ENCODE measurements around the gene ACOXL. TPM values are rescaled to one million over a fixed set of nuclear protein-coding genes. Genes with fewer than 3 reads are reported as not detected.

The ACOXL gene
- total RNA-seq, 2 experiments from 2014 or later, result not detected

DNA sequence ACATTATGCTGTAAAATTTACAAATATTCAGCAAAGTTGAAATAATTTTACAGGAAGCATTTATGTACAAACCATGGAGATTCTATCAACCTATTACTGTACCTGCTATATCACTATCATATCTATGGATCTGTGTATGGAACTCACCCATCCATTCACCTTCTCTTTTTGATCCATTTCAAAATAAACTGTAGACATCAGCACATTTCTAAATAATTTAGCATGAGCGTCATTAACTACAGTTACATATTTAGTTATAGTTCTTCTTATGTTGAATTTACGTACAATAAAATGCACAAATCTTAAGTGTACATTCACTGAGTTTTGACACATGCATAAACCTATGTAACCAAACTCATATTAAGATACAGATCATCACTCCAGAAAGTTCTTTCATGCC is 260.5 kb downstream of the ACOXL start:
- Histone ChIP-seq H3K36me3 (ENCODE audit: insufficient read depth, low read length) (no peaks in the 10 kb centered on the region), H3K4me3 (ENCODE audit: low read length) (no peak overlapping the region), H3K27me3 (ENCODE audit: control insufficient read depth in 1 of 2, insufficient read depth in 2 of 2, low read length in 2 of 2) (no peaks in the 10 kb centered on the region), H3K4me1 (ENCODE audit: insufficient read depth, low read length) (peaks cover 14% of the 10 kb centered on the region), H3K27ac (ENCODE audit: low read depth in 1 of 2, low read length in 2 of 2) (no peak overlapping the region), H3K9me3 (ENCODE audit: control insufficient read depth in 1 of 2, insufficient read depth in 1 of 2, low read length in 2 of 2) (no peaks in the 10 kb centered on the region)
- no peak for DNase-seq
- Mint-ChIP-seq H3K4me3 (no peak overlapping the region), H3K36me3 (ENCODE audit: low read depth) (no peaks in the 10 kb centered on the region), H3K4me1 (ENCODE audit: low read depth) (peaks cover 19% of the 10 kb centered on the region), H3K27me3 (peaks cover 14% of the 10 kb centered on the region), H3K27ac (no peak overlapping the region), H3K9me3 (peaks cover 3% of the 10 kb centered on the region)
- ChIA-PET POLR2A (no interaction called here), CTCF (no interaction called here)
- intact Hi-C loops (cut with DNase I, micrococcal nuclease), result no loop called here
- ATAC-seq (ENCODE audit: poor library complexity), result no peak
- TF ChIP-seq, protein P1, sequence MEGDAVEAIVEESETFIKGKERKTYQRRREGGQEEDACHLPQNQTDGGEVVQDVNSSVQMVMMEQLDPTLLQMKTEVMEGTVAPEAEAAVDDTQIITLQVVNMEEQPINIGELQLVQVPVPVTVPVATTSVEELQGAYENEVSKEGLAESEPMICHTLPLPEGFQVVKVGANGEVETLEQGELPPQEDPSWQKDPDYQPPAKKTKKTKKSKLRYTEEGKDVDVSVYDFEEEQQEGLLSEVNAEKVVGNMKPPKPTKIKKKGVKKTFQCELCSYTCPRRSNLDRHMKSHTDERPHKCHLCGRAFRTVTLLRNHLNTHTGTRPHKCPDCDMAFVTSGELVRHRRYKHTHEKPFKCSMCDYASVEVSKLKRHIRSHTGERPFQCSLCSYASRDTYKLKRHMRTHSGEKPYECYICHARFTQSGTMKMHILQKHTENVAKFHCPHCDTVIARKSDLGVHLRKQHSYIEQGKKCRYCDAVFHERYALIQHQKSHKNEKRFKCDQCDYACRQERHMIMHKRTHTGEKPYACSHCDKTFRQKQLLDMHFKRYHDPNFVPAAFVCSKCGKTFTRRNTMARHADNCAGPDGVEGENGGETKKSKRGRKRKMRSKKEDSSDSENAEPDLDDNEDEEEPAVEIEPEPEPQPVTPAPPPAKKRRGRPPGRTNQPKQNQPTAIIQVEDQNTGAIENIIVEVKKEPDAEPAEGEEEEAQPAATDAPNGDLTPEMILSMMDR (IDR thresholded peaks at IDR 0.05), result no peak

DNA sequence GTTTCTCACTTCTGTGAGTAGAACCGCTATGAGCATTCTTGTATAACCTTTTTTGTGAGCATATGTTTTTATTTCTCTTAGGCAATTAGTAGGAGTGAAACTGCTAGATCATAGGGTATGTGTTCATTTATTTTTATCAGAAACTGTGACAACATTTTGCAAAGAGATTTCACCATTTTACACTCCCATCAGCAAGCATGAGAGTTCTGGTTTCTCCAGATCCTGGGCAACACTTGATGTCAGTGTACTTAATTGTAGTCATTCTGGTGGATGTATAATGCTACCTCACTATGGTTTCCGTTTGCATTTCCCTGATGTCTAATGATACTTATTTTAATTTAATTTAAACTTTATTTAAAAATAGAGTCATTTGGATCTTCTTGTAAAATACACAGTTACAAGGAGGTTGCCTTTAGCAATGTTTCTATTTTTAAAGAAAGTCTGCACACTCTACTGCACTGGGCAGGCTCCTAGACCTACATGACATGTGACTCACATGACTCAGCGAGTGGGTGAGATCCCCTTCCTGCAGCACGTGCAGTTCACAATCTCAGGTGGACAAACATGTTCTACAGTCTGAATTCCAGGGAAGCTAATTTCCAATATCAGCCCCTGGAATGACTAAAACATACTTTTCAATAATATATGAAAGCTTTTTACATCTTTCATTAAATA is 261.3 kb downstream of the ACOXL start:
- DNase-seq (peak in 4 of 14 experiments; percentile 25 to 64 (median 44)), ATAC-seq (ENCODE audit: poor library complexity) (no peak)
- H3K36me3 Mint-ChIP-seq (ENCODE audit: low read depth), result no peaks in the 10 kb centered on the region
- peaks cover 19% of the 10 kb centered on the region for H3K4me1 Mint-ChIP-seq (ENCODE audit: low read depth)
- H3K36me3 ChIP-seq (ENCODE audit: insufficient read depth, low read length), result no peaks in the 10 kb centered on the region
- peaks cover 18% of the 10 kb centered on the region for H3K27me3 Mint-ChIP-seq
- H3K9me3 ChIP-seq (ENCODE audit: control insufficient read depth in 1 of 2, insufficient read depth in 1 of 2, low read length in 2 of 2), result no peaks in the 10 kb centered on the region
- no peaks in the 10 kb centered on the region for H3K27me3 ChIP-seq (ENCODE audit: control insufficient read depth in 1 of 2, insufficient read depth in 2 of 2, low read length in 2 of 2)
- peaks cover 14% of the 10 kb centered on the region for H3K4me1 ChIP-seq (ENCODE audit: insufficient read depth, low read length)
- TF ChIP-seq, protein P1 (IDR thresholded peaks at IDR 0.05), result no peak
- no peak overlapping the region for H3K4me3 ChIP-seq (ENCODE audit: low read length)
- ChIA-PET POLR2A (no interaction called here), CTCF (no interaction called here)
- no peak overlapping the region for H3K27ac Mint-ChIP-seq
- intact Hi-C loops (cut with DNase I, micrococcal nuclease), result no loop called here
- peaks cover 3% of the 10 kb centered on the region for H3K9me3 Mint-ChIP-seq
- peak overlapping the region; percentile 8 for H3K4me3 Mint-ChIP-seq
- no peak overlapping the region for H3K27ac ChIP-seq (ENCODE audit: low read depth in 1 of 2, low read length in 2 of 2)

DNA sequence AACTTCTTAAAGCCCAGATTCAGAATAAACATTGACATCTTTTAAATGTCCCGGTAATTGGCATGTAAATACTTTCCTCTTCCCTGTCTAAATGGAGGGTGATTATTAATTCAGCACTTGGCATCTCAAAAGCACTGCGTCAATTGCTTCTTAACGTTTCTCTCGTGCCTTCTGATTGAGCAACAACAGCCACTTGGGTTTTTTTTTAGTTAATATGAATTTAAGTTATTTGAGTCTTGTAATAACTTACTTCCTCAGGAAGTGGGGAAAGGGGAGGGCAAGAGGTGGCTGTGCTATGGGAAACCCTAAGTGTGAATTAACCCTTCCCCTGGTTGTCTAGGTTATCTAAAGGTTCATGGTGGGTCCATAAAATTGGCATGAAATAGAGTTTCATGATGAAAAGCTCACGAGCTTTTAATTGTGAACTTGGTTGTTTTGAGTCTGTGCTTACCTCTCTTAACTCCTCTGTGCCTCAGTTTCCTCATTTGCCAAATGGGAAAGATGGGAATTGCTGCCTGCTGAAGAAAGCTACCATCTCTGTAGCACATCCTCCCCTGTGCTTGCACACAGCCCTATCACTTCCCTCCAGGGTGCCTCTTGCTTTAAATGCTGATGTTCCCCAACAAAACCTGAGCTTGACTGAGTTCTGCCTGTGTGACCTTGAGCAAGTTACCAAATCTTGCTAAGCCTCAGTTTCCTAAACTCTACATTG is 262.0 kb downstream of the ACOXL start:
- intact Hi-C loops (cut with DNase I, micrococcal nuclease), result no loop called here
- H3K4me1 ChIP-seq (ENCODE audit: insufficient read depth, low read length), result peaks cover 14% of the 10 kb centered on the region
- TF ChIP-seq, protein P1 (IDR thresholded peaks at IDR 0.05), result no peak
- no peak overlapping the region for H3K4me3 ChIP-seq (ENCODE audit: low read length)
- ChIA-PET POLR2A (no interaction called here), CTCF (no interaction called here)
- Mint-ChIP-seq H3K4me1 (ENCODE audit: low read depth) (peaks cover 19% of the 10 kb centered on the region), H3K9me3 (peaks cover 3% of the 10 kb centered on the region), H3K36me3 (ENCODE audit: low read depth) (no peaks in the 10 kb centered on the region), H3K27me3 (peaks cover 18% of the 10 kb centered on the region), H3K4me3 (peak overlapping the region; percentile 8), H3K27ac (no peak overlapping the region)
- no peak for ATAC-seq (ENCODE audit: poor library complexity)
- no peaks in the 10 kb centered on the region for H3K27me3 ChIP-seq (ENCODE audit: control insufficient read depth in 1 of 2, insufficient read depth in 2 of 2, low read length in 2 of 2)
- H3K9me3 ChIP-seq (ENCODE audit: control insufficient read depth in 1 of 2, insufficient read depth in 1 of 2, low read length in 2 of 2), result no peaks in the 10 kb centered on the region
- DNase-seq, result peak in 3 of 14 experiments; percentile 57 to 60 (median 60)
- no peaks in the 10 kb centered on the region for H3K36me3 ChIP-seq (ENCODE audit: insufficient read depth, low read length)
- H3K27ac ChIP-seq (ENCODE audit: low read depth in 1 of 2, low read length in 2 of 2), result no peak overlapping the region

All from CD4-positive, alpha-beta T cell (primary cell).